ENCODE measurements around the gene CD247.

Gene CD247

GRCh38 chr1:167518331-167518700 lies at the start of gene CD247:
CD247 (minus strand) TSS chr1:167518529; CDS start chr1:167518465, 64 bp downstream.
- TF ChIP-seq CTCF (conservative IDR thresholded peaks at IDR 0.05; ENCODE audit: control insufficient read depth, insufficient read depth, low read depth, low read length) = no peak
- no peak for DNase-seq (ENCODE audit: low read depth)
- H3K4me3 ChIP-seq (ENCODE audit: control insufficient read depth, low read depth, low read length) = no peak within 1 kb of the TSS

GRCh38 chr1:167567663-167568062 lies 49.3 kb upstream of the CD247 start:
- DNase-seq (ENCODE audit: low read depth) = no peak
- no peak overlapping the region for H3K4me3 ChIP-seq (ENCODE audit: control insufficient read depth, low read depth, low read length)
- TF ChIP-seq CTCF (conservative IDR thresholded peaks at IDR 0.05; ENCODE audit: control insufficient read depth, insufficient read depth, low read depth, low read length) = no peak

- H3K4me3 ChIP-seq (ENCODE audit: control insufficient read depth, low read depth, low read length) = no peak overlapping the region
- no peak for TF ChIP-seq CTCF (conservative IDR thresholded peaks at IDR 0.05; ENCODE audit: control insufficient read depth, insufficient read depth, low read depth, low read length)
- no peak for DNase-seq (ENCODE audit: low read depth)
These were observed 48.4 kb upstream of the CD247 start for GRCh38 chr1:167566766-167567165.

- H3K4me3 ChIP-seq (ENCODE audit: control insufficient read depth, low read depth, low read length) = no peak overlapping the region
- TF ChIP-seq CTCF (conservative IDR thresholded peaks at IDR 0.05; ENCODE audit: control insufficient read depth, insufficient read depth, low read depth, low read length) = no peak
- DNase-seq (ENCODE audit: low read depth) = no peak
These were observed 47.6 kb upstream of the CD247 start for GRCh38 chr1:167565922-167566321.

- H3K4me3 ChIP-seq (ENCODE audit: control insufficient read depth, low read depth, low read length) = no peak overlapping the region
- DNase-seq (ENCODE audit: low read depth) = no peak
These were observed 46.4 kb upstream of the CD247 start for GRCh38 chr1:167564612-167565270.

GRCh38 chr1:167563579-167564246 lies 45.4 kb upstream of the CD247 start:
- TF ChIP-seq CTCF (conservative IDR thresholded peaks at IDR 0.05; ENCODE audit: control insufficient read depth, insufficient read depth, low read depth, low read length) = no peak
- DNase-seq (ENCODE audit: low read depth) = no peak
- no peak overlapping the region for H3K4me3 ChIP-seq (ENCODE audit: control insufficient read depth, low read depth, low read length)

More at GRCh38 chr1:167564612-167565270, 46.4 kb upstream of the CD247 start:
- no peak for TF ChIP-seq CTCF (conservative IDR thresholded peaks at IDR 0.05; ENCODE audit: control insufficient read depth, insufficient read depth, low read depth, low read length)
